Measurements from ENCODE around the gene FAAH.

FAAH gene

DNA sequence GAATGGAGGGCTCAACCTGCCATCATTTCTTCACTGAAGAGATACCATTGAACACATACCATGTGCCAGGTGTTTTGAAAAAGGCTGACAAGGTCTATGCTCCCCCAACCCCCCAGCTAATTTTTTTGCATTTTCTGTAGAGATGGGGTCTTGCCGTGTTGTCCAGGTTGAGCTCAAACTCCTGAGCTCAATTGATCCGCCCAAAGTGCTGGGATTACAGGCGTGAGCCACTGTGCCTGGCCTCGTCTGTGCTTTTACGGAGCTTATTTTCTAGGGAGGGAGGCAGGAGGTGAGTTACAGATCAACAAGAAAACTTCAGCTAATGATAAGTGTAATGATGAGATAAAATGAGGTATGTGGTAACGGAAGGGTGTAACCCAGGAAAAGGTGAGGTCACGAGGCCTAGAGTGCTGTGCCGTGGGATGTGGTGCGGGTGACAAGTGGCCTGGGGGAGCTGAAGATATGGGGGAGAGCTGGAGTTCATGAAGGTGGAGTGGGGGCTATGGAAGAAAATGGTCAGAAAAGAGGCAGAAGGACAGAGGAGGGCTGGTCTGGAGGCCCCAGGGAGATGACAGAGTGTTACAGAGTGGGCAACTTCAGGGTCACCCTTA is 28.2 kb downstream of the FAAH start:
- no peak for DNase-seq (ENCODE audit: low read depth)

DNA sequence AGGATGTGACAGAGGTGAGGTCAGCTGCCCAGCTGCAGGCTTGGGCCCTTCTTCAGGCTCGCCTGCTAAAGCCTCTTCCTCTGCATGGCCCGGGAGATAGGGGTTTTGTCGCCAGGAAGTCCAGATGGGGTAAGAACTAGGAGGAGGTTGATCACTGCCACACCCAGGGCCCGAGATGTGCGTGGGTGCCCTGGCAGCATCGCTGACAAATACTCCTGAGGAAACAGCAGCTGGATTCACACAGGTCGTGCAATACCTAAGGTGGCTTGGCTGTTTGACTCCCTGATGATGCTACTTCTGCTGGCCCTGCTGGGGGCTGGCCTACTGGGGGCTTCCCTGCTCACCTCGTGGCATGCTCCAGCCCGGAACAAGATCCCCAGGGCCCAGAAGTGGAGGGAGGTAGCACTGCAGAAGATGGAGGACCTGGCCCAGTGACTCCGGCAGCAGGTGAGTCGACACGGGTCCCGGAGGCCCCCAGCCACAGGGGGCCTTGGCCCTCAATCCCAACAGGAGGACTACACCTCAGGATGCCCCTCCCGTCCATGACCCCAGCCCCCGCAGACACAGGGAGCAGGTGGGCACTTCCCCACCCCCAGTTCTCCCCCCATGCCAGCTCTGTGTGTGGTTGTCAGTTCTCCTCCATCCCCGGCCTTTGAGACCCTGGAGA is 29.6 kb downstream of the FAAH start:
- no peak for DNase-seq (ENCODE audit: low read depth)

DNA sequence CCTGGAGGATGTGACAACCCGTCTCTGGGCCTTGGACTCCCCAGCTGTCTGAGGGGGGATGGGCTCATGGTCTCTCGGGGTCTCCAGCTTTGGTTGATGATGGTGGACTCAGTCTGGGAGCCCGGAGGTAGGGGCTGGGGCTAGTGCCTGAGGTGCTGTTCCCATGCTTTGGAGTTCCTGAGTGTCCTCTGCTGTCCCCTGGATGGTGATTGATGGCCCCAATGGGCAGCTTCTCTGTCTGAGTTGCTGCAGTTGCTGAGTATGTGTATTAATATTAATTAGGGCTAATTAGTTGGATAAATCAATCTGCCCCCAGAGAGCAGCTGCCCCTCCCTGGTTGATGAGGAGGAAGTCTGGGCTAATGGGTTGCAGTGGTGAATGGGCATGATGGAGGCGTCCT is 30.6 kb downstream of the FAAH start:
- no peak for DNase-seq (ENCODE audit: low read depth)

DNA sequence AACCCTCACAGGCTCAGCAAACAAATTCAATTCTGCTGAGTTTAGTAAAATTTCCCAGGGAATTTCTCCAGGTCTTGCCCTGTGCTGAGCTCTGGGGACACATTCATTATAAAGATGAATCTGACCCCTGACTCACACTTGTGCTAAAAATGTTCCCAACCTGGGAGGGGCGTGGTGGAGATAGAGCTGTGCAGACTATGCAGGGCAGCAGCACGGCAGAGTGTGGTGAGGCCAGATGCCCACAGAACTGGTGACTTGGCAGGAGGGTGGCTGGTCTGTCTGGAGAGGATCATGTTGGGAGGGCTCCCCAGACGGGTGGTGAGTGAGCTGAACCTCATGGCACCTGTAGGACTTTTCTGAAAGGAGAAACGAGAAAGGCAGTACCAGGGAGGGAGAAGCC is 31.6 kb downstream of the FAAH start:
- DNase-seq (ENCODE audit: low read depth) = no peak

GRCh38 chr1:46427541-46427940 is 33.4 kb downstream of the FAAH start:
- no peak for DNase-seq (ENCODE audit: low read depth)

DNA sequence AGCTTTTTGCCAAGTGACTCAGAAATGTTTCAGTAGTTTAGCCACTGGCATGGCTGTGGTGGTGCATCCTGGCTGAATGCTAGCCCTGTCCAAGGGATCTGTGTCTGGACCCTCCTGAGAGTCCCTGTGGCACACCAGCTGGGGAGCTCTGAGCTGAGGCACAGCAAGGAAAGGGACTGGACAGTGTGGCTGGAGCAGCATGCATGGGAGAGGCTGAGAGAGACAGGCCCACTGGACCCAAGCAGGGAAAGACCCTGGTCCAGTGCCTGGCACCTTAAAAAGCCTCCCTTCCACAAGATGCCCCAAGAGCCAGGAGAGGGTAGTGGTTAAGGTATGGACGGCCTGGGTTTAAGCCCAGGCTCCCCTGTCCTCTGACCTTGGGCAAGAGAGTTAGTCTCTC is 35.3 kb downstream of the FAAH start:
- no peak for DNase-seq (ENCODE audit: low read depth)

DNA sequence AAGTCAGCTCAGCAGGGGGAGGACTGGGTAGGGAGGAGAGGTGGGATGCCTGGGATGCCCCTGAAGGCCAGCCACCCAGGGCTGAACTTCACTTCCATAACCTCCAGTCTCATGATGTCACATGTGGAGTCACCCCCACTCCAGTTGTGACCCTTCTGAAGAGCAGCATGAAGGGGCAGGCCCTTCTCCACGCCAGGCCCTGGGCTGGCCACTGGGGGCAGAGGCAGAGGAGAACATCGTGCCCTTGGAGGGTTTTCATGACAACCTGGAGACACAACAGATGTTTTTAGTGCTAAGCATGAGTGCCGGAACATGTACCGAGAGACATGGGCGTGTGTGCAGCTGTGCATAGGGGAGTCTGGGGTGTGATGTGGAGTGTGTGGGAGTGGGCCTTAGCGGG is 37.6 kb downstream of the FAAH start:
- no peak for DNase-seq (ENCODE audit: low read depth)

GRCh38 chr1:46432781-46433327 is 38.7 kb downstream of the FAAH start:
- DNase-seq (ENCODE audit: low read depth) = no peak

DNA sequence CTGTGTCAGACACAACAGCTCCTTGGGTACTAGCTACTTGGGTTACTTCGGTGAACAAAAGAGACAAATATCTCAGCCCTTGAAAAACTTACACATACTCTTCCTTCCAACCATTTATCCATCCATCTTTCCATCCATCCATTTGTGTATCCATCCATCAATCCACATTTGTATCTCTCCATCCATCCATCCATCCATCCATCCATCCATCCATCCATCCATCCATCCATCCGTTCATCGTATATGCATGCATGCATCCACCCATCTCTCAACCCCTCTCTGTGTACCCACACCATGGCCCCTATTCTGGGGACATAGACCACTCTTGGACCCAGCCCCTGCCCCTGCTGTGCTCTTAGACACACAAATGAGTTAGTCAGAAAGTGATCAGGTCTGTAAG is 40.2 kb downstream of the FAAH start:
- DNase-seq (ENCODE audit: low read depth) = no peak

DNA sequence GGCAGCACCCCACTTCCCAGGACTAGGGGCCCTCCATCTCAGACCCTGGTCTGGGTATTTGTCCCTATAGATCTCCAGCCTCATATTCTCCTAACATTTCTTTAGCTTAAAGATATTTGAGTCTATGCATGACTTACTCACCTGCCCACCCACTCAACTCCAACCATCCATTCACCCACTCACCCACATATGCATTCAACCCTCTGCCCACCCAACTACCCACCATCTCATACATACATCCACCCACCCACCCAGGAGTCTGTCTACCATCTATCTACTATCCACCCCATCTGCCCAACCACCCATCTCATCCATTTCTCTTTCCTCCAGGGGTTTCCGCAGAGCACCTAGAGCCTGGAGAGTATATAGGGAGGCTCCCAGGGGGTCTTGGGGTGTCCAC is 42.7 kb downstream of the FAAH start:
- no peak for DNase-seq (ENCODE audit: low read depth)

DNA sequence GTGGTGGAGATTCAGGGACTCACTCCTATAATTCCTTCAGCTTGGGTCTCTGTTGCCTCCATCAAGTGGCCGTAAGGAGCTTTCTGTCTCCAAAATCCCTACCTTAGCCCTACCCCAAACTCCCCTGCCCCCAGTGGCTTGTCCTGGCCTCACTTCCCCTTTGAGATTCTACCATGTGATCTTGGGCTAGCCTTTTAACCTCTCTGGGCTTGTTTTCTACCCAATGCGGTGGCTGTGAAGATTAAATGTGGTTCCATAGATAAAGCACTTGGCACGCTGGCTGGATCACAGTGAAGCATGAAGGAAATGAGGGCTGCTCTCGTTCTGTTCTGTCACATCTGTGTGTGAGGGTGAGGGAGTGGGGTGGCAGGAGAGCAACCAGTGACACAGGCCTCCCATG is 43.6 kb downstream of the FAAH start:
- no peak for DNase-seq (ENCODE audit: low read depth)

GRCh38 chr1:46438346-46438745 is 44.2 kb downstream of the FAAH start:
- DNase-seq (ENCODE audit: low read depth) = no peak

DNA sequence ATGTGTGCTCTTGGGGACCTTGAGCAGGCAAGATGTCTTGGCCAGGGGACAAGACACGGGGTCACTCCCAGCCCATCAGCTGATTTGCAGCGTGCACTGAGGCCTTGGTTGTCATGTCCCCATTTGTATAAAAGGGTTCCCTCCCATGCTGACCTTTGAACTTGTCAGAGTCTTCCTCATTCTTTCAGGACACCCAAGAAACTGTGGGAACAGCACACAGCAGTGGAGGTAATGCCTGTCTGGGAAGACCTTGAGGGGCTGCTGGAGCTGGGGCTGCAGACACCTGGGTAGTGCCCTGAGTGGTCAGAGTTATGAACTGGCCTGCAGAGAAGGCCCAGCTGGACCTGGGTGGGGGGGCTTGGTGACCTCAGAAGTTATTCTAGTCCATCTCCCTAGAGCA is 46.4 kb downstream of the FAAH start:
- DNase-seq (ENCODE audit: low read depth) = no peak

DNA sequence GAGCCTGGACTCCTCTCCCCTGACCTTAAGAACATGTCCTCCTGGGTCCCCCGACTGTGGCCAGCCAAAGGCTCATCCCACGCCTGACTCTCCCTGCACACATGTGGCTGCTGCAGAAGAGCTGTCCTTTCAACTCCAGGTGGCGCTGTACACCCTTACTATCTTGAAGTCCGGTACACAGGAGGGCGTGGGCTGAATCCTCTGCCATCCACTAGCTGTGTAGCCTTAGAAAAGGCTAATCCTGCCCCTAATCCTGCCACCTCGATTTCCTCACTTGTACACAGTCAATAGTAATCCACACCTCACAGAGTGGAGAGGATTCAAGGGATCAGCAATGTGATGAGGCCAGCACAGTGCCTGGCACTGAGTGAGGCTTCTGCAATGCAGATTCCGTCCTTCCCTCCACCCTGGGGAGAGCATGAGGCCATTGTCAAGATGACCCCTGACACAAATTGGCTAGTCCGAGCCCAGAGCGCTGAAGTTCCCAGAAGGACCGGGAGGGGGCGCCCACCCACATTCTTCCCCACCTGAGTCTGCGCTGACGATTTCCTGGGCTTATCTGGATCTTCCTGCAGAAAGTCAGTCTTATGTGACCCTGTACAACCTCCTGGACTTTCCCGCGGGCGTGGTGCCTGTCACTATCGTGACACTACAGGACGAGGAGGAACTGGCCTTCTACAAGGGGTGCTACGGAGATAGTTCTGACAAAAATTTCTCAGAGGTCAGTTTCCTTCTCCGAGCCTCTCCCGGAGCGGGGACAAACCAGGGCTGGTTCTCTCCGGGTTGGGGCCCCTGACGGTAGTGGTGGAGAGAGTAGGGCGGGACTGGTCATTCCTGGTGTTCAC is 48.4 kb downstream of the FAAH start:
- peak; percentile 58 for DNase-seq (ENCODE audit: low read depth)

GRCh38 chr1:46444466-46444865 is 50.3 kb downstream of the FAAH start:
- no peak for DNase-seq (ENCODE audit: low read depth)

DNA sequence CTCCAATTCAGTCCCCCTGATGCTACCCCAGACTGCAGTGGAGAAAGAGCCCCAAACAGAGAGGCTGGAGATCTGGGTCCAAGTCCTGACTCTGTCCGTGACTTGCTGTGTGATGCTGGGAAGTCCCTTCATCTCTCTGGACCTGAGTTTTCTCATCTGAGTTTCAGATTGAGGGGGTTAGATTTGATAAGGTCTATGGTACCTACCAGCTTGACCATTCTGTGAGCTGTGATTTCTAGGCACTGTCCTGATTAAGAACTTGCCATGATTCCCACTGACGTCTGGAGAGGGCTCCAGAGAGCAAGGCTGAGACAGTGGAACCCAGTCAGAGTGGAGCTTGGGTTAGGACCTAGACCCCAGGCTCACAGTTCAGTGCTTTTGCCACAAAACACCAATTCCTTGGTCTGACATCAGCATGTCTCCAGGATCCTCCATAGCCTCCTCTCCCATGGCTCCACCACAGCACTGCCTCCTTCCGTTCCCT is 51.7 kb downstream of the FAAH start:
- DNase-seq (ENCODE audit: low read depth) = no peak

GRCh38 chr1:46446646-46447498 is 52.8 kb downstream of the FAAH start:
- peak; percentile 29 for DNase-seq (ENCODE audit: low read depth)

- no peak for DNase-seq (ENCODE audit: low read depth)
Observed at GRCh38 chr1:46447499-46448108, 53.5 kb downstream of the FAAH start.

DNA sequence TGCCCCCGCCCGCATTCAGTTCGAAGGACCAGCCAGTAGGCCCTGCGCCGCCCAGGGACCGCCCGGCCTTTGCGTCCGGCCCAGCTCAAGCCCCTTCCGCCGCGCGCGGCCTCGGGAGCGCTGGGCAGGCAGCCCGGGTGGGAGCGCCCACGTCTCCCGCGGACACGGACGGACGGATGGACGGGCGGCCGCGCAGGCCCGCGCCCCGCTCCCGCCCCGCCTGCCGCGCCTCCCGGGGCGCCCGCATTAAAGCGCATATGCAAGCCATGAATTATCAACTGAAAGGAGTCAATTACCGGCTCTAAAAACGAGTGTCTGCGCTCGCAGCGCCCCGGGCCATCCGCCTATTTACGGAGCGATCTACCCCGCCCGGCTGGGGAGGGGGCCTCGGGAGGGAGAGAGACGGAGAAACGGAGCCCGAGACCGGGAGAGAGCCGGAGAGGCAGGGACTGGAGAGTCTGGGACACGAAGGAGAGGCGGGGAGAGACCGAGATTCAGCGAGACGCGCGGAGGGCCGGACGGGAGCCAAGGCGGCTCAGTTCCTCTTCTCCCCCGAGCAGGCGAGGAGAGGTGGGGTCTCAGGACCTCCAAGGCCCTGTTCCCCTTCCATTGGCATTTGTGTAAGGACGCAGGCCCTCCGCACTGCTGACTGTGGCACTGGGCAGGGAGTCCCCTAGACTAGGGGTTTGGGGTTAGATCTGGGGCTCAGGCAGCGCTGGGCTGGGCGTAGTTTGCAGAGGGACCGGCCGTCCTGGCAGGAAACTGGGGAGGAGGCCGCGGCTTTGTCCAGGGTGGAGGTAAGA is 54.2 kb downstream of the FAAH start:
- DNase-seq (ENCODE audit: low read depth) = no peak
